Heart right ventricle (tissue), 16 donors: ENCODE results near the gene COPS2. TPM values are rescaled to one million over a fixed set of nuclear protein-coding genes. Genes with fewer than 3 reads are reported as not detected.
"Not testable (repeated sequence)": the region's sequence is repeated elsewhere in the genome, so short reads cannot be mapped to it uniquely, and the experiment has no call there.

Experiments
- ATAC-seq, 8 donors: fragments of 200-7000 bp; cut with Tn5 transposase; one replicate each; pipeline ENCODE4 v1.9.1; 2020; ENCODE audit warnings: mild to moderate bottlenecking in 8 of 8, moderate library complexity in 8 of 8, moderate number of reproducible peaks in 1 of 8
- DNase-seq, 2 donors: peaks; one replicate each; pipeline ENCODE4 v3.0.0-alpha.2; 2020
- H3K27ac ChIP-seq, 10 donors: fragments of 200-600 bp; sonication (generic) in 2 of 10; one replicate each; pipeline versions ENCODE4 v1.5.0 to v1.8.0; 2020 to 2022; ENCODE audit warnings: mild to moderate bottlenecking in 3 of 10
- H3K27me3 ChIP-seq, 7 donors: fragments of 200-600 bp; one replicate each; pipeline ENCODE4 v1.8.0; 2021 to 2022; ENCODE audit warnings: mild to moderate bottlenecking in 2 of 7
- H3K36me3 ChIP-seq, 9 donors: fragments of 200-600 bp; sonication (generic) in 1 of 9; one replicate each; pipeline versions ENCODE4 v1.5.0 to v1.8.0; 2020 to 2022; ENCODE audit warnings: mild to moderate bottlenecking in 2 of 9
- H3K4me1 ChIP-seq, 9 donors: fragments of 200-600 bp; sonication (generic) in 1 of 9; one replicate each; pipeline versions ENCODE4 v1.5.0 to v1.8.0; 2020 to 2022; ENCODE audit warnings: mild to moderate bottlenecking in 4 of 9
- H3K4me3 ChIP-seq, 10 donors: fragments of 200-600 bp; sonication (generic) in 2 of 10; one replicate each; pipeline versions ENCODE4 v1.5.0 to v1.8.0; 2020 to 2022; ENCODE audit warnings: mild to moderate bottlenecking in 7 of 10, moderate library complexity in 2 of 10
- H3K9me3 ChIP-seq, 11 donors: fragments of 200-600 bp in 10 of 11; sonication (generic) in 2 of 11; one replicate each; pipeline versions ENCODE4 v1.5.0 to v1.8.0; 2013 to 2022; ENCODE audit warnings: mild to moderate bottlenecking in 2 of 11, control low read depth in 1 of 11, moderate library complexity in 1 of 11
- WGBS, 2 donors: extraction: QIAGEN DNeasy Blood & Tissue Kit; methylation state at CpG; one replicate each; pipeline ENCODE4 v1.1.7; 2013; ENCODE audit warnings: inconsistent platforms in 1 of 2; 5-methylcytosine and 5-hydroxymethylcytosine counted together
- intact Hi-C, 10 donors: fragments of 100-400 bp; cut with DNase I; formaldehyde crosslinking; loops; one replicate each; pipeline versions ENCODE4 v1.11.1 to v1.14.2; 2022
- polyA plus RNA-seq, 2 donors: library from polyadenylated mRNA; stranded (reverse); fragments of 200-250 nt; gene quantifications; one replicate each; pipeline ENCODE4 v1.2.3, GENCODE V29; 2013
- total RNA-seq, 10 donors: library from RNA; stranded (reverse); fragmentation: NEBNext Ultra II Directional in 3 of 10; extraction: Animal tissue kit (Norgen Biotek cat#: 25700) in 3 of 10; gene quantifications; one replicate each; pipeline versions ENCODE4 v1.2.1 to v1.2.4, GENCODE V29; 2021 to 2023
- TF ChIP-seq, protein P1 (sequence below), 9 donors: fragments of 200-600 bp; sonication (generic) in 2 of 9; IDR thresholded peaks; one replicate each; pipeline versions ENCODE4 v1.5.0 to v1.8.0; 2021 to 2022; ENCODE audit warnings: antibody characterized with exemption in 9 of 9, mild to moderate bottlenecking in 5 of 9, moderate library complexity in 1 of 9
- donor health status: Arrhythmogenic right ventricular cardiomyopathy.
- donor health status: ischemic (EF 13 %, LVEDD 7.1; RV severe dilation, severe dysfunction).
- donor health status: healthy with polysubstance abuse.
- donor health status: DM: no; HTN: yes; CAD: no.
- donor health status: DM: no; HTN: no; CAD: no.
- donor health status: ischemic (EF 25% LVEDD 6.9; RV normal size, moderate dysfunction).
- donor health status: ischemic (EF 25% LVEDD 5.7; RV mildly dilated, moderate dysfunction).
- donor health status: healthy.
- donor health status: DM: yes; HTN: yes; CAD: no.
- donor health status: Ischemic cardiomyopathy.
- donor health status: ischemic (EF 35%, LVEDD 5.7; RV mildly dilated, moderate dysfunction).
- donor health status: nonischemic (EF 11% LVEDD 7.7; RV severe dilation, severe dysfunction).
- donor health status: DM: yes; HTN: yes; CAD: no.
- donor health status: PGD.
- donor health status: ischemic (EF 29% LVEDD 5.4; RV normal size, mild dysfunction).
- donor health status: nonischemic (EF 23%, LVEDD 6.1; RV moderate dilation, normal function).

The COPS2 gene
- total and polyA plus RNA-seq, 12 donors: 23.8 to 91.8 (median 86.1) TPM

DNA sequence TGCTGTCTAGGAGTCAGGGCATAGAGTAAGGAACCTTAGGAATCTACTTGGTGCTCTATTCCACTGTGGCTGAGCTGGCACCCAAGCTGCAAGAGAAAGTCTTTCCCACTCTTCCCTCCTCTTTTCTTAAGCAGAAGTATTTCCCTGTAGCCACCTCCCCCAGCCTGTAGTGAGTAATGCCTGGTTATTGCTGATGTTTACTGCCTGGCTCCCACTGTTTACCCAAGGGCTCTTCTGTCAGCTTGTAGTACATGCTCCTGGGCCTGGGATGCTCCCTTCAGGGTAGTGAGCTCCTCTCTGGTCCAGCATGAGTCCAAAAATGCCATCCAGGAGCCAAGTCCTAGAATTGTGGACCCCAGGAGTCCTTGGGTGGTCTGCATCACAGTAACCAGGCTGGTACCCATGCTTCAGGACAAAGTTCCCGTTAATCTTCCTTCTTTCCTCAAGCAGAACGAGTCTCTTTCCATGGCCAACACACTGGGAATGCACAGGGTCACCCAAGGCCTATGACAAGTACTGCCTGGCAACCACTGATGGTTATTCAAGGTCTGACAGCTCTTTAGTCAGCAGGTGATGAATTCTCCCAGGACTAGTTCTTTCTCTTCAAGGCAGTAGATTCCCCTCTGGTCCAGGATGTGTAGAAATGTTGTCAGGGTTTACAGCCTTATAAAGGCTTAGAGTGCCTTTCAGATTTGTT is 32.3 kb upstream of the COPS2 start:
- H3K27me3 ChIP-seq: no peaks in the 10 kb centered on the region
- H3K4me3 ChIP-seq: no peak overlapping the region
- no peak overlapping the region for H3K27ac ChIP-seq
- WGBS, 2 donors: 78 to 89% methylated on average over 2 of the region's 2 CpGs
- intact Hi-C loops: no loop called here
- DNase-seq (no peak), ATAC-seq (no peak)
- H3K9me3 ChIP-seq: peaks cover 0 to 10% (median 0%) of the 10 kb centered on the region in 11 donors
- TF ChIP-seq, protein P1, sequence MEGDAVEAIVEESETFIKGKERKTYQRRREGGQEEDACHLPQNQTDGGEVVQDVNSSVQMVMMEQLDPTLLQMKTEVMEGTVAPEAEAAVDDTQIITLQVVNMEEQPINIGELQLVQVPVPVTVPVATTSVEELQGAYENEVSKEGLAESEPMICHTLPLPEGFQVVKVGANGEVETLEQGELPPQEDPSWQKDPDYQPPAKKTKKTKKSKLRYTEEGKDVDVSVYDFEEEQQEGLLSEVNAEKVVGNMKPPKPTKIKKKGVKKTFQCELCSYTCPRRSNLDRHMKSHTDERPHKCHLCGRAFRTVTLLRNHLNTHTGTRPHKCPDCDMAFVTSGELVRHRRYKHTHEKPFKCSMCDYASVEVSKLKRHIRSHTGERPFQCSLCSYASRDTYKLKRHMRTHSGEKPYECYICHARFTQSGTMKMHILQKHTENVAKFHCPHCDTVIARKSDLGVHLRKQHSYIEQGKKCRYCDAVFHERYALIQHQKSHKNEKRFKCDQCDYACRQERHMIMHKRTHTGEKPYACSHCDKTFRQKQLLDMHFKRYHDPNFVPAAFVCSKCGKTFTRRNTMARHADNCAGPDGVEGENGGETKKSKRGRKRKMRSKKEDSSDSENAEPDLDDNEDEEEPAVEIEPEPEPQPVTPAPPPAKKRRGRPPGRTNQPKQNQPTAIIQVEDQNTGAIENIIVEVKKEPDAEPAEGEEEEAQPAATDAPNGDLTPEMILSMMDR (IDR thresholded peaks at IDR 0.05): no peak
- no peaks in the 10 kb centered on the region for H3K4me1 ChIP-seq
- no peaks in the 10 kb centered on the region for H3K36me3 ChIP-seq

DNA sequence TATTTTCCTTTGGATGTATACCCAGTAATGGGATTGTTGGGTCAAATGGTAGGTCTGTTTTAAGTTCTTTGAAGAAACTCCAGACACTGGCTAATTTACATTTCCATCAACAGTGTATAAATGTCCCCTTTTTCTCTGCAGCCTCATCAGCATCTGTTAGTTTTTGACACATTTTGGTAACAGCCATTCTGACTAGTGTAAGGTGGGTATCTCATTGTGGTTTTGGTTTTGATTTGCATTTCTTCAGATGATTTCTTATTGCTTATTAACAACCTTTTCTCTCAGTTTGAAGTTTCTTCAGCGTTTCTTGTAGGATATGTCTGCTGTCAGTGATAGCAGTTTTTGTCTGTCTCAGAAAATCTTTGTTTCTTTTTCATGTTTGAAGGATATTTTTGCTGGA is 30.1 kb upstream of the COPS2 start:
- H3K27me3 ChIP-seq: no peaks in the 10 kb centered on the region
- ATAC-seq: no peak
- DNase-seq: no peak
- peaks cover 0 to 4% (median 0%) of the 10 kb centered on the region in 9 donors for H3K4me1 ChIP-seq
- H3K9me3 ChIP-seq: peaks cover 0 to 10% (median 0%) of the 10 kb centered on the region in 11 donors
- intact Hi-C loops: no loop called here
- WGBS, 2 donors: 87 to 96% methylated on average over 1 of the region's 1 CpG
- H3K27ac ChIP-seq: no peak overlapping the region
- H3K4me3 ChIP-seq: no peak overlapping the region
- TF ChIP-seq, protein P1 (IDR thresholded peaks at IDR 0.05): no peak
- H3K36me3 ChIP-seq: no peaks in the 10 kb centered on the region

DNA sequence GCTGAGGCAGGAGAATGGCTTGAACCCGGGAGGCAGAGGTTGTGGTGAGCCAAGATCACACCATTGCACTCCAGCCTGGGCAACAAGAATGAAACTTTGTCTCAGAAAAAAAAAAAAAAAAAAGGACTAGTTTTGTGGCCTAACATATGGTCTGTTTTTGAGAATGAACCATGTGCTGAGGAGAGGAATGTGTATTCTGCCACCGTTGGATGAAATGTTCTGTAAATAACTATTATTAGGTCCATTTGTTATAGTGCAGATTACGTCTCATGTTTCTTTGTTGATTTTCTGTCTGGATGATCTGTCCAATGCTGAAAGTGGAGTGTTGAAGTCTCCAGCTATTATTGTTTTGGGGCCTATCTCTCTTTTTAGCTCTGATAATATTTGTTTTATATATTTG is 28.3 kb upstream of the COPS2 start:
- H3K27me3 ChIP-seq, H3K4me3 ChIP-seq, intact Hi-C loops, ATAC-seq, H3K36me3 ChIP-seq, DNase-seq, H3K4me1 ChIP-seq, H3K27ac ChIP-seq: not testable (repeated sequence)
- 75 to 80% methylated on average over 3 of the region's 3 CpGs for WGBS, 2 donors
- peaks cover 0 to 10% (median 0%) of the 10 kb centered on the region in 11 donors for H3K9me3 ChIP-seq

DNA sequence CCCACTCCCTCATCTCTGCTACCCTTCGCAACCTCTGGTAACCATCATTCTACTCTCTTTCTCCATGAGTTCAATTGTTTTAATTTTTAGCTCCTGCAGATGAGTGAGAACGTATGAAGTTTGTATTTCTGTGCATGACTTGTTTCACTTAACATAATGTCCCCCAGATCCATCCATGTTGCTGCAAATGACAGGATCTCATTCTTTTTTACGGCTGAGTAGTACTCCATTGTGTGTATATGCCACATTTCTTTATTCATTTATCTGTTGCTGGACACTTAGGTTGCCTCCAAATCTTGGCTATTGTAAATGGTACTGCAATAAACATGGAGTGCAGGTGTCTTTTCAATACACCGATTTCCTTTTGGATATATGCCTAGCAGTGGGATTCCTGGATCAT is 26.7 kb upstream of the COPS2 start:
- no peak overlapping the region for H3K27ac ChIP-seq
- H3K27me3 ChIP-seq: no peaks in the 10 kb centered on the region
- no peak for DNase-seq
- peaks cover 0 to 10% (median 0%) of the 10 kb centered on the region in 11 donors for H3K9me3 ChIP-seq
- intact Hi-C loops: no loop called here
- H3K4me3 ChIP-seq: no peak overlapping the region
- TF ChIP-seq, protein P1 (IDR thresholded peaks at IDR 0.05): no peak
- H3K4me1 ChIP-seq: peaks cover 0 to 5% (median 0%) of the 10 kb centered on the region in 9 donors
- H3K36me3 ChIP-seq: peaks cover 0 to 5% (median 0%) of the 10 kb centered on the region in 9 donors
- ATAC-seq: no peak
- 91 to 93% methylated on average over 4 of the region's 4 CpGs for WGBS, 2 donors
